DND-41 (cell line): ENCODE results near the gene TBC1D22B.

ENCODE experiments used
- CTCF ChIP-seq: IDR thresholded peaks from 2 replicates; pipeline ENCODE4 v1.5.1; 2012; ENCODE audit warnings: borderline replicate concordance, low read length, moderate library complexity, mild to moderate bottlenecking; ENCODE audit not compliant: poor library complexity, severe bottlenecking; ENCODE audit errors: extremely low read depth
- EZH2 ChIP-seq: IDR thresholded peaks from 3 replicates; pipeline ENCODE4 v1.6.1; 2012; ENCODE audit warnings: borderline replicate concordance, low read depth, mild to moderate bottlenecking, moderate library complexity, low read length, inconsistent platforms; ENCODE audit not compliant: severe bottlenecking

GRCh38 chr6:37210313-37210968 lies 47.1 kb upstream of the TBC1D22B start:
- TF ChIP-seq CTCF (peak; percentile 99), EZH2 (no peak)
